Activated CD4-positive, CD25-positive, alpha-beta regulatory T cell treated with anti-CD3 and anti-CD28 coated beads, Interleukin-2, amount 50 U/mL, for 72 hours (primary cell): ENCODE data around the gene PRKCE.
"Not testable (repeated sequence)": the region's sequence is repeated elsewhere in the genome, so short reads cannot be mapped to it uniquely, and the experiment has no call there.

Source experiments
- DNase-seq: peaks from one replicate; pipeline ENCODE4 v3.0.0; 2021

The PRKCE gene

GRCh38 chr2:46184794-46185583, 533.5 kb downstream of the PRKCE start:
- DNase-seq, result no peak

GRCh38 chr2:46187112-46187618, 535.7 kb downstream of the PRKCE start:
- no peak for DNase-seq

DNA sequence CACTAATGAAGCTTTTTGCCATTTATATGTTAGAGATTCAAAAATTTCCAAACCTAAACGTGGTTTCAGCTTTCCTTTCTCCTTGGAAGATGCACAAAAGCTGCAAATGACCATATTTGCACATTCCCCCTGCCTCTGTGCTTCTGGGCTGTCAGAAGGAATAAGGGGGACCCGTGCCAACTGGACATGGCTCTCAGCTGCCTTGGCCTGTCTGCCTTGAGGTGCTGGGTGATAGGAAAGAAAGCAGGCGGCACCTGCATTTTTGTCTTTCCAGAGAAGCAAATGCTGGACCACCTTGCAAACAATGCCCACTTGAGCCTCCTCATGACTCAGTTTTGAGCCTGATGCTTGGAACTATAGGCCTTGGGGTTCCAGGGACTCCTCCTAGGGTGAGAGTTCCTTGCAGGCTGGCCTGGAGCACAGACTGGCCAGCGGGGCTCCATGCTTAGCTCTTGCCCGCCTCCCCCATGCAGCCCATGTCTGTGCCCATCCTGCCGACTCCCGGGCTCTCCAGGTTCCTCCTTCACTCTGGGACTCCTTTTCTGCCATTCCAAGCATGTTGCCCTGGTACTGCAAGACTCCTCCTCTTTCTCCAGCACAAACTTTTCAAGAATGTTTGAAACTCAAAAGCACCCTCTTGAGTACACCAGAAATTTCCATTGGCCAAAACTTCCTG, 536.7 kb downstream of the PRKCE start:
- DNase-seq, result no peak

DNA sequence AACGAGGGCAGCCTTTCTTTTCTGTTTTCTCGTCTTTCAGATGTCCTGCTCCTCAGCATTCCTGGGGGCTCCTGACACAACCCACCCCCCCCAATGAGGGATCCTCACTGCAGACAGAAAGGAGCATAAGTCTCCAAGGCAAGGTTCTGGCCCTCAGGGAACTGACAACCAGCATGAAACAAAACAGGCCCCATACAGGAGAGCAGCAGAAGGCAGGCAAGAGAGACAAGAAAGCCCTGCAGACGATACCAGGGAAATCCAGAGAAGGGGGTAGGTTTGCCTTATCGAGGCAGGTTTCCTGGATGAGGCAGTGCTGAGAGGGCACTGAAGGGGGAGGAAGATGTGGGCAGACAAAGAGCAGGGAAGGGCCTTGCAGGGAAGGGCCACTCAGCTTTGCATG, 541.9 kb downstream of the PRKCE start:
- no peak for DNase-seq

- DNase-seq, result no peak
Measured at GRCh38 chr2:46193855-46194254, 542.4 kb downstream of the PRKCE start.

GRCh38 chr2:46194856-46195255, 543.4 kb downstream of the PRKCE start:
- DNase-seq, result no peak

DNA sequence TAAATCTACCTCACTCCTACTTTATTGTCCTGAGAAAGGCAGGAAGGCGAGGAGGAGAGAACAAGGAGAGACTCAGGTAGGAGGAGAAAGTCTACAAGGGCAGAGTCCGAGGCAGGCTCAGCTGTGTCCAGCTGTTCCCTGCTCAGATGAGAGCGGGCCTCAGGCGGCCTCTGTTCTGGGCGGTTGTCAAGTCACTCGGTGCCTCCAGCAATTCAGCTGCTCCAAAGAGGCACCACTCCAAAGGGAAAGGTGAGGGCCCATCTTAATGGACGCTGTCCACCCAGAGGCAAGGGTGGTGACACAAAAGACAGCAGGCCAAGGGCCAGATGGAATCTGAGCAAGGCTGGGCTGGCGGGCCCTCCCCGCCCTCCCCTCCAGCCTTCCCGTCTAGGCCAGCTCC, 544.3 kb downstream of the PRKCE start:
- DNase-seq, result no peak

DNA sequence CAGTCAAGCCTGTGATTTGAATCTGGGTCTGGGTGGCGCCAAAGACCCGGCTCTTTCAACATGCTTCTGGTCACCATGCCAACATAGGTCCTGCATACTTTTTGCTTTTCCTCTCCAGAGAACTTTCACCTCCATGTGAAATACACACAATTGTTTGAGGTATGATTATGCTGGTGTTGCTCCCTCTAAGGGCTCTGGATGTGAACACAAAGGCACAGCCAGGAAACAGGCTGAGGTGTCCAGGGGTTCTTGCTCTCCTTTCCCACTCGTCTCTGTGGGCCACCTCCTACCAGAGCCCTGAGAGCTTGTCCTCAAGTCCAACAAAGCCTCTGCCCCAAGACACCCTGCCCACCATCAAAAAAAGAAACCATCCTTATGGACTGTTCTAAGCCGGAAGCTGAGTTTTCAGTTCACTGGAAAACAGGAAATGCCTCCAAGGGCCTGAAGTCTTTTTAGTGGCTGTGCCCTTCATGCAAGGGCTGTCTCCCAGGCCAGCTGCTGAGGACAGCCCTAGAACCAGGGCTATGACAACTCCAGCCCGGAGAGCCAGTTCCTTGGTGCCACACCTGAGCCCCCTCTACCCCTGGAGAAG, 545.5 kb downstream of the PRKCE start:
- DNase-seq, result no peak

DNA sequence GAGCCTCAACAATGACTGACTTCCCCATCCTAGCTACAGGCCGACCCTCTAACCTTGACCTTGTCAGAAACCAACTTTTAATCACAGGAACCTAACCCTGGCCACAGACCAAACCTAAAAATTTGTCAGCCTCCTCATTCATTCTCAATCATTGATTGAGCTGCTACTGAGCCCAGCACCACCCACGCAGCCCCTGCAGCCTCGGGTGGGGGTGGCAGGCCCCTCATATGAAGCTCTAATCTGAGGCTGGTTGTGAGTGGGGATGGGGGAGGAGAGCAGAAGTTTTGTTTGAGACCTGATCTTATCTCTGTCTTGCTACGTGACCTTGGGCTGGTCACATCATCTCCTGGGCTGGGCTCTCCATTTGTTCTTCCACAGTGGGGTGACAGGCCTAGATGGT, 546.2 kb downstream of the PRKCE start:
- DNase-seq, result no peak

DNA sequence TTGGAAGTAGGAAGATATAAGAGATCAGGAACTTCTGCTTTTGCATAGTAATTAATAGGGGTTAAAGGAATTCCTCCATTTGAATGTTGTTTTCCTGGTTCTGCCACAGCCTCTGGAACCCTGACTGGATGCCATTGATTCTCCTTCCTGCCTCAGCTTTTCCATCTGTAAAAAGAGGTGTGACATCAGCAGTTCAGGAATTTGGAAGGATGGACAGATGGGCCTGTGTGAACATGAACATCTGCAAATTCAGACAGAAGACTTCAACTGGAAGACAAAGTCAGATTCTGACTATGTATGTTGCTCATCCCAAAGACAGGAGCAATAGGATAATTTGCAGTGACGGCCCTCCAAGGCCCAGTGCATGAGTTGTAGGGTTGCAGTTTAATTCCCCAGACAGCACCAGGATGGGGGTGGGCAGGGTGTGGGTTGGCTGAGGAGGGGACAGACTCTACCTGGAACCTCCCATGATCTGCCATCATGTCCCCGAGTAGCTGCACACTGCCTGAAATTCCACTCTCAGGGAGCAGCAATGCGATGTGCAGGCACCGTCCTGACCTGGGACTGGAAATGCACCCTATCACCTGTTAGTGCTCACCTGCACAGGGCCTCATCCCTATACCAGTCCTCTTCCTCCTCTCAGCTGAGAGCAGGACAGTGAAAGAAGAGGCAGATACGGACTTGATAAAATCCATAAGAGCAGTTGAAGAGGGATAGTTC, 546.8 kb downstream of the PRKCE start:
- DNase-seq, result no peak

GRCh38 chr2:46198966-46199365, 547.5 kb downstream of the PRKCE start:
- DNase-seq, result no peak

- no peak for DNase-seq
Measured at GRCh38 chr2:46200100-46200690, 548.7 kb downstream of the PRKCE start.

- DNase-seq, result no peak
Measured at GRCh38 chr2:46200861-46201605, 549.6 kb downstream of the PRKCE start.

GRCh38 chr2:46202453-46202852, 551.0 kb downstream of the PRKCE start:
- no peak for DNase-seq

GRCh38 chr2:46202987-46203386, 551.5 kb downstream of the PRKCE start:
- DNase-seq, result no peak

DNA sequence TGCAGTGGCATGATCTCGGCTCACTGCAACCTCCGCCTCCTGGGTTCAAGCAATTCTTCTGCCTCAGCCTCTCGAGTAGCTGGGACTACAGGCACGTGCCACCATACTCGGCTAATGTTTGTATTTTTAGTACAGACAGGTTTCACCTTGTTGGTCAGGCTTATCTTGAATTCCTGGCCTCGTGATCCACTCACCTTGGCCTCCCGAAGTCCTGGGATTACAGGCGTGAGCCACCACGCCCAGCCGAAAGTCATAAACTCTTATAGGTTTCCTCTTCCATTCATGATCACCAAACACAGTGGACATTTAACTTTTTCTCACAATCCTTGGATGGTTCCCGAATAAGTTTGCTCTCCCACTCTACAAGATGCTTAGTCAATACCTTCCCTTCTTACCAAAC, 552.2 kb downstream of the PRKCE start:
- DNase-seq, result not testable (repeated sequence)

GRCh38 chr2:46207591-46207990, 556.1 kb downstream of the PRKCE start:
- DNase-seq, result no peak

DNA sequence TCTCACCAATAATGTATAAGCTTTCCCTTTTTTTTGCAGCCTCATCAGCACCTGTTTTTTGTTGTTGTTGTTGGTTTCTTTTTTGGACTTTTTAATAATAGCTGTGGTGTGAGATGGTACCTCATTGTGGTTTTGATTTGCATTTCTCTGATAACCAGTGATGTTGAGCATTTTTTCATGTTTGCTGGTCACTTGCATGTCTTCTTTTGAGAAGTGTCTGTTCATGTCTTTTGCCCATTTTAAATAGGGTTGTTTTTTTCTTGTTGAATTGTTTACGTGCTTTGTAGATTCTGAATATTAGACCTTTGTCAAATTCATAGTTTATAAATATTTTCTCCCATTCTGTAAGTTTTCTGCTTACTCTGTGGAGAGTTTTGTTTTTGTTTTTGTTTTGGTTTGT, 557.3 kb downstream of the PRKCE start:
- no peak for DNase-seq

GRCh38 chr2:46210063-46210462, 558.6 kb downstream of the PRKCE start:
- no peak for DNase-seq

DNA sequence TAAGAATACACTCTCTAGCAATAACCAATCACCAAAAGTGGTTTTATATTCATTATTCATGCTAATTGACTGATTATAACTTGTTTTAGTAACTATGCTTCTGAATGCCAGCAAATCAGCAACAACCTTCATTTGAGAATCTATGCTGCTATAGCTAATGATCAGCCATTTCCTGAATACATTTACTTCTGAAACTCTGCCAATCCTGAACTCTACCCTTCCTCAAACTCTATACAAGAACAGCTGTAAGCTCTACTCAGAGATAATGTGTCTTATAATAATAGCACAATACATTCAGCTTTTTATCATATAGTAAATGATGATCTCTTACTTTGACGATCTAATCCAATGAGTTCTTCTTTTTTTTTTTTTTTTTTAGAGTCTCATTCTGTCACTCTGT, 560.0 kb downstream of the PRKCE start:
- no peak for DNase-seq

DNA sequence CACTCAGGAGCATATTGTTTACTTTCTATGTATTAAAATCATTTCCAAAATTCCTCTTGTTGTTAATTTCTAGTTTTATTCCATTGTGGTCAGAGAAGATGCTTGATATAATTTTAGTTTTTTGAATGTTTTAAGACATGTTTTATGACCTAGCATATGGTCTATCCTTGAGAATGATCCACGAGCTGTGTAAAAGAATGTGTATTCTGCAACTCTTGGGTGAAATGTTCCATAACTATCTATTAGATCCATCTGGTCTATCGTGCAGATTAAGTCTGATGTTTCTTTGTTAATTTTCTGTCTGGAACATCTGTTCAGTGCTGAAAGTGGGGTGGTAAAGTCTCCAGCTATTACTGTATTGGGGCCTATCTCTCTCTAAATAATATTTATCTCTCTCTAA, 562.4 kb downstream of the PRKCE start:
- DNase-seq, result no peak

DNA sequence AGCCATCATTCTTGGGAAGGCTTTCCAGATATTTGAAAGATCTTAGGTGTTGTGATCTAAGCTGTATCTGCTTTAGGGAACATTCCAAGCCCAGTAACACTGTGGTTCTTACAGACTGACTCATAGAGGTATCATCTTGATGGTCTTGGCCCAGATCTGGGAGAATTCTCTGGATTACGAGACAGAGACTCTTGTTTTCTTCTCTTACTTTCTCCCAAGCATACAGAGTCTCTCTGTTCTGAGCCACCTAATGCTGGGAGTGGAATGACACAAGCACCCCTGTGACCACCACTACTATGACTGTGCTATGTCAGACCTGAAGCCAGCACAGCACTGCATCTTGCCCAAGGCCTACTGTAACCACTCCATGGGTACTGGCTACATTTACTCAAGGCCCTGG, 564.7 kb downstream of the PRKCE start:
- no peak for DNase-seq
